ENCODE measurements around the gene ATF4.
"Not testable (repeated sequence)": the region's sequence is repeated elsewhere in the genome, so short reads cannot be mapped to it uniquely, and the experiment has no call there.

The ATF4 gene

GRCh38 chr22:39515266-39516050 is 4.9 kb upstream of the ATF4 start:
- H3K27me3 ChIP-seq (ENCODE audit: control insufficient read depth, insufficient read depth, low read length), result no peaks in the 10 kb centered on the region
- peak overlapping the region; percentile 27 for H3K9ac ChIP-seq (ENCODE audit: low read depth, low read length)
- H3K4me1 ChIP-seq (ENCODE audit: control insufficient read depth, insufficient read depth, low read length), result peaks cover 29% of the 10 kb centered on the region
- peak overlapping the region; percentile 27 for H3K4me2 ChIP-seq (ENCODE audit: low read length)
- peaks cover 59% of the 10 kb centered on the region for H3K36me3 ChIP-seq (ENCODE audit: insufficient read depth, low read length)
- no peak overlapping the region for H3K4me3 ChIP-seq (ENCODE audit: low read length)
- H3K9me3 ChIP-seq (replicated peaks; ENCODE audit: low read length), result no peaks in the 10 kb centered on the region

DNA sequence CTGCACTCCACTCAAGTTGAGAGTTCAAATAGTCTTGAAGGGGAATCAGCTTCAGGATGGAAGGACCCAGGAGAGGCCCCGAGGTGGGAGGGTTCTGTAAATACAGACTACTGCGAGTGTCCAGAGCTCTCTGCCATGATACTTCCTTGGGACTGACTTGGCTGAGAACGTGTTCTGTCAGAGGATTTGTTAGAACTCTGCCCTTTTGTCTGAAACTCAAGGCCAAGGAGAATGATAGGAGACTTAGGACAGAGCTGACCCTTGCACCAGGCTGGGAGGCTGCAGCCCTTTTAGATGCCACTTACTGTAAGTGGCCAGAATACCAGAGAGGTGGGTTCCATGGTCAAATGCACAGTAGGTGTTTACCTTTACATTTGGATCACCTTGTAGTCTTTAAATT is 2.9 kb upstream of the ATF4 start:
- peaks cover 54% of the 10 kb centered on the region for H3K36me3 ChIP-seq (ENCODE audit: insufficient read depth, low read length)
- H3K9me3 ChIP-seq (replicated peaks; ENCODE audit: low read length), result no peaks in the 10 kb centered on the region
- no peaks in the 10 kb centered on the region for H3K27me3 ChIP-seq (ENCODE audit: control insufficient read depth, insufficient read depth, low read length)
- H3K4me3 ChIP-seq (ENCODE audit: low read length), result no peak overlapping the region
- peaks cover 30% of the 10 kb centered on the region for H3K4me1 ChIP-seq (ENCODE audit: control insufficient read depth, insufficient read depth, low read length)
- H3K4me2 ChIP-seq (ENCODE audit: low read length), result no peak overlapping the region
- no peak overlapping the region for H3K9ac ChIP-seq (ENCODE audit: low read depth, low read length)

- H3K36me3 ChIP-seq (ENCODE audit: insufficient read depth, low read length), result peaks cover 61% of the 10 kb centered on the region
- H3K4me2 ChIP-seq (ENCODE audit: low read length), result peak overlapping the region; percentile 95
- no peaks in the 10 kb centered on the region for H3K9me3 ChIP-seq (replicated peaks; ENCODE audit: low read length)
- H3K4me1 ChIP-seq (ENCODE audit: control insufficient read depth, insufficient read depth, low read length), result peaks cover 38% of the 10 kb centered on the region
- peak overlapping the region; percentile 89 for H3K4me3 ChIP-seq (ENCODE audit: low read length)
- no peaks in the 10 kb centered on the region for H3K27me3 ChIP-seq (ENCODE audit: control insufficient read depth, insufficient read depth, low read length)
- H3K9ac ChIP-seq (ENCODE audit: low read depth, low read length), result peak overlapping the region; percentile 100
These were observed 2.1 kb upstream of the ATF4 start for GRCh38 chr22:39518144-39518786.

- H3K4me2 ChIP-seq (ENCODE audit: low read length), result peak overlapping the region; percentile 95
- peaks cover 57% of the 10 kb centered on the region for H3K36me3 ChIP-seq (ENCODE audit: insufficient read depth, low read length)
- no peaks in the 10 kb centered on the region for H3K9me3 ChIP-seq (replicated peaks; ENCODE audit: low read length)
- peak overlapping the region; percentile 100 for H3K9ac ChIP-seq (ENCODE audit: low read depth, low read length)
- H3K4me1 ChIP-seq (ENCODE audit: control insufficient read depth, insufficient read depth, low read length), result peaks cover 39% of the 10 kb centered on the region
- no peaks in the 10 kb centered on the region for H3K27me3 ChIP-seq (ENCODE audit: control insufficient read depth, insufficient read depth, low read length)
- peak overlapping the region; percentile 89 for H3K4me3 ChIP-seq (ENCODE audit: low read length)
These were observed 1.2 kb upstream of the ATF4 start for GRCh38 chr22:39518996-39519680.

GRCh38 chr22:39519681-39520225 is 609 bp upstream of the ATF4 start:
- Histone ChIP-seq H3K36me3 (ENCODE audit: insufficient read depth, low read length) (peaks cover 57% of the 10 kb centered on the region), H3K4me3 (ENCODE audit: low read length) (peak overlapping the region; percentile 89), H3K9ac (ENCODE audit: low read depth, low read length) (peak overlapping the region; percentile 100), H3K4me1 (ENCODE audit: control insufficient read depth, insufficient read depth, low read length) (peaks cover 37% of the 10 kb centered on the region), H3K4me2 (ENCODE audit: low read length) (peak overlapping the region; percentile 95), H3K27me3 (ENCODE audit: control insufficient read depth, insufficient read depth, low read length) (no peaks in the 10 kb centered on the region), H3K9me3 (replicated peaks; ENCODE audit: low read length) (no peaks in the 10 kb centered on the region)

- Histone ChIP-seq H3K4me1 (ENCODE audit: control insufficient read depth, insufficient read depth, low read length) (peaks cover 23% of the 10 kb centered on the region), H3K9ac (ENCODE audit: low read depth, low read length) (peak overlapping the region; percentile 100), H3K4me2 (ENCODE audit: low read length) (peak overlapping the region; percentile 95), H3K36me3 (ENCODE audit: insufficient read depth, low read length) (peaks cover 50% of the 10 kb centered on the region), H3K4me3 (ENCODE audit: low read length) (peak overlapping the region; percentile 89)
- not testable (repeated sequence) for H3K9me3 ChIP-seq (replicated peaks; ENCODE audit: low read length); H3K27me3 ChIP-seq (ENCODE audit: control insufficient read depth, insufficient read depth, low read length)
These were observed 934 bp downstream of the ATF4 start for GRCh38 chr22:39521106-39521885.

DNA sequence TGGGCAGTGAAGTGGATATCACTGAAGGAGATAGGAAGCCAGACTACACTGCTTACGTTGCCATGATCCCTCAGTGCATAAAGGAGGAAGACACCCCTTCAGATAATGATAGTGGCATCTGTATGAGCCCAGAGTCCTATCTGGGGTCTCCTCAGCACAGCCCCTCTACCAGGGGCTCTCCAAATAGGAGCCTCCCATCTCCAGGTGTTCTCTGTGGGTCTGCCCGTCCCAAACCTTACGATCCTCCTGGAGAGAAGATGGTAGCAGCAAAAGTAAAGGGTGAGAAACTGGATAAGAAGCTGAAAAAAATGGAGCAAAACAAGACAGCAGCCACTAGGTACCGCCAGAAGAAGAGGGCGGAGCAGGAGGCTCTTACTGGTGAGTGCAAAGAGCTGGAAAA is 1.7 kb downstream of the ATF4 start:
- peak overlapping the region; percentile 89 for H3K4me3 ChIP-seq (ENCODE audit: low read length)
- H3K4me1 ChIP-seq (ENCODE audit: control insufficient read depth, insufficient read depth, low read length), result peaks cover 23% of the 10 kb centered on the region
- peaks cover 45% of the 10 kb centered on the region for H3K36me3 ChIP-seq (ENCODE audit: insufficient read depth, low read length)
- H3K9ac ChIP-seq (ENCODE audit: low read depth, low read length), result peak overlapping the region; percentile 100
- H3K27me3 ChIP-seq (ENCODE audit: control insufficient read depth, insufficient read depth, low read length); H3K9me3 ChIP-seq (replicated peaks; ENCODE audit: low read length): not testable (repeated sequence)
- peak overlapping the region; percentile 95 for H3K4me2 ChIP-seq (ENCODE audit: low read length)

- H3K4me3 ChIP-seq (ENCODE audit: low read length), result peak overlapping the region; percentile 89
- peaks cover 23% of the 10 kb centered on the region for H3K4me1 ChIP-seq (ENCODE audit: control insufficient read depth, insufficient read depth, low read length)
- H3K9ac ChIP-seq (ENCODE audit: low read depth, low read length), result peak overlapping the region; percentile 100
- H3K36me3 ChIP-seq (ENCODE audit: insufficient read depth, low read length), result peaks cover 39% of the 10 kb centered on the region
- H3K4me2 ChIP-seq (ENCODE audit: low read length), result peak overlapping the region; percentile 95
- H3K9me3 ChIP-seq (replicated peaks; ENCODE audit: low read length), result no peaks in the 10 kb centered on the region
- no peaks in the 10 kb centered on the region for H3K27me3 ChIP-seq (ENCODE audit: control insufficient read depth, insufficient read depth, low read length)
These were observed 2.4 kb downstream of the ATF4 start for GRCh38 chr22:39522567-39523300.

GRCh38 chr22:39524089-39524752 is 3.9 kb downstream of the ATF4 start:
- Histone ChIP-seq H3K4me3 (ENCODE audit: low read length) (no peak overlapping the region), H3K4me1 (ENCODE audit: control insufficient read depth, insufficient read depth, low read length) (peaks cover 20% of the 10 kb centered on the region), H3K9me3 (replicated peaks; ENCODE audit: low read length) (no peaks in the 10 kb centered on the region), H3K4me2 (ENCODE audit: low read length) (no peak overlapping the region), H3K36me3 (ENCODE audit: insufficient read depth, low read length) (peaks cover 50% of the 10 kb centered on the region), H3K27me3 (ENCODE audit: control insufficient read depth, insufficient read depth, low read length) (no peaks in the 10 kb centered on the region), H3K9ac (ENCODE audit: low read depth, low read length) (no peak overlapping the region)

Data from skeletal muscle satellite cell (primary cell).